ACHN (cell line): ENCODE results near the gene ISG20.

Experiments used
- DNase-seq: peaks from one replicate; pipeline ENCODE4 v3.0.0-alpha.2; 2015
- in situ Hi-C: cut with HindIII; loops from 2 replicates; pipeline ENCODE4 v1.10.0; 2017; ENCODE audit warnings: low sequenced_read_pairs, low pct_ligation_motif_present, low pct_unique_long_range_greater_than_20kb

ISG20 gene

GRCh38 chr15:88649286-88649733 is 10.5 kb downstream of the ISG20 start:
- peak; percentile 58 for DNase-seq
- in situ Hi-C loops, result no loop called here

- in situ Hi-C loops, result no loop called here
Measured at GRCh38 chr15:88649753-88650551, 11.1 kb downstream of the ISG20 start.

GRCh38 chr15:88650556-88650955 is 11.7 kb downstream of the ISG20 start:
- DNase-seq, result no peak
- in situ Hi-C loops, result no loop called here

More at GRCh38 chr15:88649753-88650551, 11.1 kb downstream of the ISG20 start:
- DNase-seq, result no peak

GRCh38 chr15:88651136-88651732 is 12.4 kb downstream of the ISG20 start:
- in situ Hi-C loops, result no loop called here
- DNase-seq, result no peak

GRCh38 chr15:88651971-88652370 is 13.2 kb downstream of the ISG20 start:
- DNase-seq, result no peak
- in situ Hi-C loops, result no loop called here

- DNase-seq, result no peak
- in situ Hi-C loops, result no loop called here
Measured at GRCh38 chr15:88652456-88653199, 13.8 kb downstream of the ISG20 start.

- in situ Hi-C loops, result no loop called here
- no peak for DNase-seq
Measured at GRCh38 chr15:88653200-88654064, 14.6 kb downstream of the ISG20 start.

GRCh38 chr15:88654430-88655102 is 15.8 kb downstream of the ISG20 start:
- in situ Hi-C loops, result no loop called here
- no peak for DNase-seq

- in situ Hi-C loops, result no loop called here
- no peak for DNase-seq
Measured at GRCh38 chr15:88655103-88655553, 16.3 kb downstream of the ISG20 start.

- no peak for DNase-seq
- in situ Hi-C loops, result no loop called here
Measured at GRCh38 chr15:88655800-88656488, 17.1 kb downstream of the ISG20 start.

GRCh38 chr15:88656760-88657221 is 18.0 kb downstream of the ISG20 start:
- in situ Hi-C loops, result no loop called here
- DNase-seq, result no peak

- DNase-seq, result peak; percentile 20
- in situ Hi-C loops, result no loop called here
Measured at GRCh38 chr15:88657326-88658069, 18.7 kb downstream of the ISG20 start.

GRCh38 chr15:88658070-88658965 is 19.5 kb downstream of the ISG20 start:
- in situ Hi-C loops, result no loop called here
- no peak for DNase-seq

- no peak for DNase-seq
- in situ Hi-C loops, result no loop called here
Measured at GRCh38 chr15:88658972-88659931, 20.4 kb downstream of the ISG20 start.
